Measurements from ENCODE around the gene MINDY4. TPM values are rescaled to one million over a fixed set of nuclear protein-coding genes. Genes with fewer than 3 reads are reported as not detected.
A peak's percentile ranks its signal among the peaks of the same experiment; 100 is the strongest.

The MINDY4 gene
- 10 to 100 TPM in 3 of 4 donors, 1 to 10 TPM in 1; 9.9 to 14.8 (median 10.2) TPM for polyA plus RNA-seq (ENCODE audit: insufficient read length in 4 of 4)

- peak; percentile 60 to 69 (median 65) for DNase-seq (ENCODE audit: low read depth in 4 of 4, low spot score in 2 of 4)
Measured at GRCh38 chr7:30771174-30771879, at the start of gene MINDY4. Gene MINDY4, plus strand, starts transcription at chr7:30771417. Its CDS starts 77 bp downstream, at chr7:30771494.

GRCh38 chr7:30722187-30722586 is 49.0 kb upstream of the MINDY4 start:
- no peak for DNase-seq (ENCODE audit: low read depth in 4 of 4, low spot score in 2 of 4)

- DNase-seq (ENCODE audit: low read depth in 4 of 4, low spot score in 2 of 4): no peak
Measured at GRCh38 chr7:30722671-30723070, 48.5 kb upstream of the MINDY4 start.

GRCh38 chr7:30723776-30724175 is 47.4 kb upstream of the MINDY4 start:
- no peak for DNase-seq (ENCODE audit: low read depth in 4 of 4, low spot score in 2 of 4)

GRCh38 chr7:30726296-30727006 is 44.8 kb upstream of the MINDY4 start:
- DNase-seq (ENCODE audit: low read depth in 4 of 4, low spot score in 2 of 4): no peak

- DNase-seq (ENCODE audit: low read depth in 4 of 4, low spot score in 2 of 4): no peak
Measured at GRCh38 chr7:30727061-30727945, 43.9 kb upstream of the MINDY4 start.

GRCh38 chr7:30728591-30729100 is 42.6 kb upstream of the MINDY4 start:
- no peak for DNase-seq (ENCODE audit: low read depth in 4 of 4, low spot score in 2 of 4)

- DNase-seq (ENCODE audit: low read depth in 4 of 4, low spot score in 2 of 4): no peak
Measured at GRCh38 chr7:30729642-30730041, 41.6 kb upstream of the MINDY4 start.

- DNase-seq (ENCODE audit: low read depth in 4 of 4, low spot score in 2 of 4): no peak
Measured at GRCh38 chr7:30730097-30730496, 41.1 kb upstream of the MINDY4 start.

- no peak for DNase-seq (ENCODE audit: low read depth in 4 of 4, low spot score in 2 of 4)
Measured at GRCh38 chr7:30730996-30731395, 40.2 kb upstream of the MINDY4 start.

GRCh38 chr7:30731581-30731980 is 39.6 kb upstream of the MINDY4 start:
- no peak for DNase-seq (ENCODE audit: low read depth in 4 of 4, low spot score in 2 of 4)

GRCh38 chr7:30732606-30733005 is 38.6 kb upstream of the MINDY4 start:
- DNase-seq (ENCODE audit: low read depth in 4 of 4, low spot score in 2 of 4): no peak

GRCh38 chr7:30733216-30733615 is 38.0 kb upstream of the MINDY4 start:
- DNase-seq (ENCODE audit: low read depth in 4 of 4, low spot score in 2 of 4): no peak

- DNase-seq (ENCODE audit: low read depth in 4 of 4, low spot score in 2 of 4): no peak
Measured at GRCh38 chr7:30733691-30734090, 37.5 kb upstream of the MINDY4 start.

- no peak for DNase-seq (ENCODE audit: low read depth in 4 of 4, low spot score in 2 of 4)
Measured at GRCh38 chr7:30734497-30734896, 36.7 kb upstream of the MINDY4 start.

GRCh38 chr7:30735631-30736030 is 35.6 kb upstream of the MINDY4 start:
- no peak for DNase-seq (ENCODE audit: low read depth in 4 of 4, low spot score in 2 of 4)

GRCh38 chr7:30736291-30736690 is 34.9 kb upstream of the MINDY4 start:
- DNase-seq (ENCODE audit: low read depth in 4 of 4, low spot score in 2 of 4): no peak

- DNase-seq (ENCODE audit: low read depth in 4 of 4, low spot score in 2 of 4): no peak
Measured at GRCh38 chr7:30738026-30738915, 32.9 kb upstream of the MINDY4 start.

- DNase-seq (ENCODE audit: low read depth in 4 of 4, low spot score in 2 of 4): no peak
Measured at GRCh38 chr7:30739691-30740090, 31.5 kb upstream of the MINDY4 start.

Measured in left renal cortex interstitium (tissue), 4 donors.